ENCODE results near the gene MCM6. TPM values are rescaled to one million over a fixed set of nuclear protein-coding genes. Genes with fewer than 3 reads are reported as not detected.
"Not testable (repeated sequence)": the region's sequence is repeated elsewhere in the genome, so short reads cannot be mapped to it uniquely, and the experiment has no call there.

Gene MCM6
- total and polyA plus RNA-seq, 7 experiments from 2014 or later: 12.1 to 105 (median 21.0) TPM

GRCh38 chr2:135876770-135877169 lies 527 bp upstream of the MCM6 start:
- Mint-ChIP-seq H3K4me1 (peaks cover 23 to 44% (median 40%) of the 10 kb centered on the region in 7 donors), H3K36me3 (peaks cover 0 to 22% (median 0%) of the 10 kb centered on the region in 5 donors), H3K27ac (peak overlapping the region; percentile 77 to 97 (median 91)), H3K4me3 (peak overlapping the region; percentile 85 to 97 (median 92))
- DNase-seq; H3K27me3 Mint-ChIP-seq; ATAC-seq; H3K9me3 ChIP-seq (ENCODE audit: control insufficient read depth in 2 of 3, low read length in 3 of 3); H3K27me3 ChIP-seq (ENCODE audit: control insufficient read depth in 2 of 2, insufficient read depth in 2 of 2, low read length in 2 of 2); CTCF ChIA-PET; H3K36me3 ChIP-seq (ENCODE audit: control insufficient read depth in 2 of 3, insufficient read depth in 3 of 3, low read length in 3 of 3); H3K9me3 Mint-ChIP-seq: not testable (repeated sequence)
- POLR2A ChIA-PET: interaction anchor here (0.5 to 1.0 kb wide), 4 partner anchors 16 to 506 kb away, joined by 3 to 5 read pairs (median 3); partner anchors contain the start of genes R3HDM1 and ZRANB3
- Histone ChIP-seq H3K27ac (ENCODE audit: low read depth, low read length) (peak overlapping the region; percentile 84), H3K4me1 (ENCODE audit: control insufficient read depth in 2 of 2, insufficient read depth in 2 of 2, low read length in 2 of 2) (peaks cover 12 to 18% of the 10 kb centered on the region in 2 donors), H3K4me3 (ENCODE audit: low read length) (peak overlapping the region; percentile 83)
- intact Hi-C loops (cut with micrococcal nuclease): loop anchor here (1.0 to 10.0 kb wide), 18 partner anchors 36 to 1752 kb away; partner anchors contain the start of genes CCNT2 (in 2 of the 2), DARS1 (in 2 of the 2), RAB3GAP1 (in 2 of the 2) and UBXN4 (in 2 of the 2)

GRCh38 chr2:135875491-135876065 lies 665 bp downstream of the MCM6 start:
- Histone ChIP-seq H3K27me3 (ENCODE audit: control insufficient read depth in 2 of 2, insufficient read depth in 2 of 2, low read length in 2 of 2) (no peaks in the 10 kb centered on the region), H3K27ac (ENCODE audit: low read depth, low read length) (peak overlapping the region; percentile 84), H3K9me3 (ENCODE audit: control insufficient read depth in 2 of 3, low read length in 3 of 3) (no peaks in the 10 kb centered on the region), H3K36me3 (ENCODE audit: control insufficient read depth in 2 of 3, insufficient read depth in 3 of 3, low read length in 3 of 3) (peaks cover 0 to 13% (median 0%) of the 10 kb centered on the region in 3 experiments), H3K4me1 (ENCODE audit: control insufficient read depth in 2 of 2, insufficient read depth in 2 of 2, low read length in 2 of 2) (peaks cover 12 to 18% of the 10 kb centered on the region in 2 donors), H3K4me3 (ENCODE audit: low read length) (peak overlapping the region; percentile 83)
- H3K4me3 Mint-ChIP-seq: peak overlapping the region; percentile 85 to 97 (median 92)
- H3K4me1 Mint-ChIP-seq: peaks cover 23 to 47% (median 41%) of the 10 kb centered on the region in 7 donors
- H3K27me3 Mint-ChIP-seq: peaks cover 0 to 3% (median 0%) of the 10 kb centered on the region in 5 donors
- ChIA-PET CTCF (interaction anchor here (0.6 kb wide), 1 partner anchor 230 kb away, joined by 4 read pairs; no protein-coding TSS in a partner anchor), POLR2A (interaction anchor here (0.6 to 1.0 kb wide), 5 partner anchors 9 to 345 kb away, joined by 3 to 5 read pairs (median 4); partner anchors contain the start of genes R3HDM1 and ZRANB3)
- DNase-seq: peak; percentile 51 to 81 (median 76)
- H3K36me3 Mint-ChIP-seq: peaks cover 0 to 27% (median 6%) of the 10 kb centered on the region in 5 donors
- H3K9me3 Mint-ChIP-seq: peaks cover 0 to 2% (median 0%) of the 10 kb centered on the region in 11 donors
- ATAC-seq: peak; percentile 83
- H3K27ac Mint-ChIP-seq: peak overlapping the region; percentile 81 to 97 (median 93)
- intact Hi-C loops (cut with micrococcal nuclease): loop anchor here (1.0 to 10.0 kb wide), 18 partner anchors 37 to 1751 kb away; partner anchors contain the start of genes CCNT2 (in 2 of the 2), DARS1 (in 2 of the 2), RAB3GAP1 (in 2 of the 2) and UBXN4 (in 2 of the 2)

- Histone ChIP-seq H3K27me3 (ENCODE audit: control insufficient read depth in 2 of 2, insufficient read depth in 2 of 2, low read length in 2 of 2) (no peaks in the 10 kb centered on the region), H3K27ac (ENCODE audit: low read depth, low read length) (peak overlapping the region; percentile 84), H3K36me3 (ENCODE audit: control insufficient read depth in 2 of 3, insufficient read depth in 3 of 3, low read length in 3 of 3) (peaks cover 0 to 20% (median 0%) of the 10 kb centered on the region in 3 experiments), H3K9me3 (ENCODE audit: control insufficient read depth in 2 of 3, low read length in 3 of 3) (no peaks in the 10 kb centered on the region), H3K4me3 (ENCODE audit: low read length) (peak overlapping the region; percentile 83), H3K4me1 (ENCODE audit: control insufficient read depth in 2 of 2, insufficient read depth in 2 of 2, low read length in 2 of 2) (peaks cover 12 to 18% of the 10 kb centered on the region in 2 donors)
- Mint-ChIP-seq H3K27me3 (peaks cover 0 to 3% (median 0%) of the 10 kb centered on the region in 5 donors), H3K4me3 (peak overlapping the region; percentile 85 to 97 (median 92)), H3K36me3 (peaks cover 0 to 32% (median 6%) of the 10 kb centered on the region in 5 donors), H3K4me1 (peaks cover 23 to 52% (median 42%) of the 10 kb centered on the region in 7 donors), H3K9me3 (peaks cover 0 to 2% (median 0%) of the 10 kb centered on the region in 11 donors), H3K27ac (peak overlapping the region; percentile 63 to 93 (median 88))
- intact Hi-C loops (cut with micrococcal nuclease): loop anchor here in 1 of 2 donors (5.0 to 10.0 kb wide), 5 partner anchors 37 to 1750 kb away; partner anchors contain the start of gene RAB3GAP1
- POLR2A ChIA-PET: interaction anchor here (0.6 to 1.0 kb wide), 4 partner anchors 8 to 344 kb away, joined by 3 to 5 read pairs (median 4); partner anchors contain the start of genes R3HDM1 and ZRANB3
- no peak for ATAC-seq
- DNase-seq: no peak
- CTCF ChIA-PET: no interaction called here
These were observed 1.4 kb downstream of the MCM6 start for GRCh38 chr2:135874777-135875365.

GRCh38 chr2:135870571-135870970 lies 5.7 kb downstream of the MCM6 start:
- DNase-seq: no peak
- Histone ChIP-seq H3K27ac (ENCODE audit: low read depth, low read length) (no peak overlapping the region), H3K36me3 (ENCODE audit: control insufficient read depth in 2 of 3, insufficient read depth in 3 of 3, low read length in 3 of 3) (peaks cover 0 to 55% (median 0%) of the 10 kb centered on the region in 3 experiments), H3K9me3 (ENCODE audit: control insufficient read depth in 2 of 3, low read length in 3 of 3) (no peaks in the 10 kb centered on the region), H3K4me3 (ENCODE audit: low read length) (no peak overlapping the region), H3K27me3 (ENCODE audit: control insufficient read depth in 2 of 2, insufficient read depth in 2 of 2, low read length in 2 of 2) (no peaks in the 10 kb centered on the region), H3K4me1 (ENCODE audit: control insufficient read depth in 2 of 2, insufficient read depth in 2 of 2, low read length in 2 of 2) (peaks cover 7 to 14% of the 10 kb centered on the region in 2 donors)
- no peak for ATAC-seq
- Mint-ChIP-seq H3K27me3 (no peaks in the 10 kb centered on the region), H3K4me1 (peaks cover 17 to 61% (median 30%) of the 10 kb centered on the region in 7 donors), H3K36me3 (peaks cover 5 to 58% (median 29%) of the 10 kb centered on the region in 5 donors), H3K27ac (peak overlapping the region in 1 of 9 donors; percentile 47), H3K4me3 (no peak overlapping the region), H3K9me3 (no peaks in the 10 kb centered on the region)
- ChIA-PET POLR2A (interaction anchor here (1.1 kb wide), 1 partner anchor 11 kb away, joined by 3 read pairs; no protein-coding TSS in a partner anchor), CTCF (no interaction called here)
- intact Hi-C loops (cut with micrococcal nuclease): loop anchor here in 1 of 2 donors (10.0 kb wide), 2 partner anchors 716 to 1746 kb away; no protein-coding TSS in a partner anchor

GRCh38 chr2:135863233-135863632 lies 13.0 kb downstream of the MCM6 start:
- H3K4me1 Mint-ChIP-seq: peaks cover 0 to 27% (median 4%) of the 10 kb centered on the region in 7 donors
- no peak overlapping the region for H3K4me3 Mint-ChIP-seq
- H3K36me3 ChIP-seq (ENCODE audit: control insufficient read depth in 2 of 3, insufficient read depth in 3 of 3, low read length in 3 of 3): peaks cover 7 to 75% (median 14%) of the 10 kb centered on the region in 3 experiments
- peak overlapping the region in 1 of 9 donors; percentile 22 for H3K27ac Mint-ChIP-seq
- H3K27me3 ChIP-seq (ENCODE audit: control insufficient read depth in 2 of 2, insufficient read depth in 2 of 2, low read length in 2 of 2): no peaks in the 10 kb centered on the region
- H3K27ac ChIP-seq (ENCODE audit: low read depth, low read length): no peak overlapping the region
- H3K4me3 ChIP-seq (ENCODE audit: low read length): no peak overlapping the region
- H3K9me3 Mint-ChIP-seq: no peaks in the 10 kb centered on the region
- POLR2A ChIA-PET: no interaction called here
- H3K27me3 Mint-ChIP-seq: no peaks in the 10 kb centered on the region
- CTCF ChIA-PET: no interaction called here
- intact Hi-C loops (cut with micrococcal nuclease): no loop called here
- H3K4me1 ChIP-seq (ENCODE audit: control insufficient read depth in 2 of 2, insufficient read depth in 2 of 2, low read length in 2 of 2): no peaks in the 10 kb centered on the region
- no peak for ATAC-seq
- H3K9me3 ChIP-seq (ENCODE audit: control insufficient read depth in 2 of 3, low read length in 3 of 3): no peaks in the 10 kb centered on the region
- peaks cover 20 to 69% (median 46%) of the 10 kb centered on the region in 5 donors for H3K36me3 Mint-ChIP-seq
- no peak for DNase-seq

GRCh38 chr2:135862718-135863117 lies 13.5 kb downstream of the MCM6 start:
- Histone ChIP-seq H3K9me3 (ENCODE audit: control insufficient read depth in 2 of 3, low read length in 3 of 3) (no peaks in the 10 kb centered on the region), H3K36me3 (ENCODE audit: control insufficient read depth in 2 of 3, insufficient read depth in 3 of 3, low read length in 3 of 3) (peaks cover 7 to 75% (median 14%) of the 10 kb centered on the region in 3 experiments), H3K27ac (ENCODE audit: low read depth, low read length) (no peak overlapping the region), H3K4me3 (ENCODE audit: low read length) (no peak overlapping the region), H3K4me1 (ENCODE audit: control insufficient read depth in 2 of 2, insufficient read depth in 2 of 2, low read length in 2 of 2) (no peaks in the 10 kb centered on the region), H3K27me3 (ENCODE audit: control insufficient read depth in 2 of 2, insufficient read depth in 2 of 2, low read length in 2 of 2) (no peaks in the 10 kb centered on the region)
- no peaks in the 10 kb centered on the region for H3K9me3 Mint-ChIP-seq
- intact Hi-C loops (cut with micrococcal nuclease): no loop called here
- ATAC-seq: no peak
- no peak for DNase-seq
- POLR2A ChIA-PET: no interaction called here
- no peak overlapping the region for H3K4me3 Mint-ChIP-seq
- CTCF ChIA-PET: no interaction called here
- H3K27ac Mint-ChIP-seq: peak overlapping the region in 1 of 9 donors; percentile 22
- H3K4me1 Mint-ChIP-seq: peaks cover 0 to 23% (median 4%) of the 10 kb centered on the region in 7 donors
- H3K27me3 Mint-ChIP-seq: no peaks in the 10 kb centered on the region
- H3K36me3 Mint-ChIP-seq: peaks cover 18 to 68% (median 44%) of the 10 kb centered on the region in 5 donors

Measured in naive thymus-derived CD4-positive, alpha-beta T cell (primary cell).